HL-60 (cell line): ENCODE measurements around the gene SPG21.

Experiments used
- CTCF ChIP-seq: IDR thresholded peaks from one replicate; pipeline ENCODE4 v1.5.1; 2011; ENCODE audit warnings: low read length, control low read depth, inconsistent platforms; ENCODE audit not compliant: insufficient read depth
- POLR2AphosphoS5 ChIP-seq: IDR thresholded peaks from 2 replicates; pipeline ENCODE4 v1.6.1; 2012; ENCODE audit warnings: low read depth
- REST ChIP-seq: IDR thresholded peaks from 2 replicates; pipeline ENCODE4 v1.6.1; 2012; ENCODE audit warnings: low read depth; ENCODE audit not compliant: insufficient replicate concordance

- TF ChIP-seq CTCF: no peak
- no peak for TF ChIP-seq POLR2AphosphoS5
- TF ChIP-seq REST: no peak
Observed at GRCh38 chr15:64921711-64922110, 68.0 kb downstream of the SPG21 start.
